DOHH2 (cell line): ENCODE measurements around the gene KRT33B.

Experiments
- EZH2phosphoT487 ChIP-seq: fragments of 200-600 bp; sonication (generic); IDR thresholded peaks from 2 replicates; pipeline ENCODE4 v1.6.1; 2017; ENCODE audit warnings: borderline replicate concordance, mild to moderate bottlenecking, antibody characterized with exemption, low read length, moderate library complexity, mixed read lengths
- TF ChIP-seq, protein P1 (sequence below): fragments of 200-600 bp; sonication (generic); IDR thresholded peaks from one replicate; pipeline ENCODE4 v1.5.1; 2014; ENCODE audit warnings: antibody characterized with exemption, mild to moderate bottlenecking, low read depth, low read length; ENCODE audit not compliant: poor library complexity, severe bottlenecking

DNA sequence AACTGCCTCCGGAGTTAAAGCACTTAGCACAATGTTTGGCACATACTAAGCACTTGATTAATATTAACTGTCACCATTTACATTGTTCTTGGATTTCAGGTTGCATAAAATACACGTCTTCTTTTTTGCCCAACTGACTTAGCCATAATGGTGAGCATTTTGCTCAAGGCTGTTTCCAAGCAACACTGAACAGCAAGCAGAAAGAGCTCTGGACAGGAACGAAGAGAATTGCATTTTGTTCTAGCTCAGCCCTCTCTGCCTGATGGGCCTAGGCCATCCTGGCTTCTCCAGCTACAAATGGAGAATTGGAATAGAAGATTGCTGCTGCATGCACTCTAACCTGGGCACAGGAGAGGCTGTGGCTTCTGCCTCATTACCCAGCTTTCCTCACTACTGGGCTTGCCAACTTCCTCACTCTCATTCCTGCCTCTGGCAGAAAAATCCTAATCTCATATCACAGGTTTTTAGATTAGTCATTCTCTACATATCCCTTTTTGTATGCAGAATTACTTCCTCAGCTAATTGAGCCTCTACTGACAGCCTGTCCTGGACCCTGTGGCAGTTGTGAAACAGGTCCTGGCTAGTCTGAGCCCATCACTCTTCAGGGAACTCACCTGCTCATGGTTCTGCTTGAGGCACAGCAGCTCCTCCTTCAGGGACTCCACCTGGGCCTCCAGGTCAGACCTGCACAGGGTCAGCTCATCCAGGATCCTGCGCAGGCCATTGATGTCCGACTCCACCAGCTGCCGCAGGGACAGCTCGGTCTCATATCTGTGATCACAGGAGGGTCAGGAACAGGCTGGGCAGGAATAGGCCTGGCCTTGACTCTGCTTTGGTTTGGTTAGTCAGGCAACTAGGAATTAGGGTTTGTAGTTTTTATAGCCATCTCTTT, 21.5 kb downstream of the KRT33B start:
- TF ChIP-seq, protein P1, sequence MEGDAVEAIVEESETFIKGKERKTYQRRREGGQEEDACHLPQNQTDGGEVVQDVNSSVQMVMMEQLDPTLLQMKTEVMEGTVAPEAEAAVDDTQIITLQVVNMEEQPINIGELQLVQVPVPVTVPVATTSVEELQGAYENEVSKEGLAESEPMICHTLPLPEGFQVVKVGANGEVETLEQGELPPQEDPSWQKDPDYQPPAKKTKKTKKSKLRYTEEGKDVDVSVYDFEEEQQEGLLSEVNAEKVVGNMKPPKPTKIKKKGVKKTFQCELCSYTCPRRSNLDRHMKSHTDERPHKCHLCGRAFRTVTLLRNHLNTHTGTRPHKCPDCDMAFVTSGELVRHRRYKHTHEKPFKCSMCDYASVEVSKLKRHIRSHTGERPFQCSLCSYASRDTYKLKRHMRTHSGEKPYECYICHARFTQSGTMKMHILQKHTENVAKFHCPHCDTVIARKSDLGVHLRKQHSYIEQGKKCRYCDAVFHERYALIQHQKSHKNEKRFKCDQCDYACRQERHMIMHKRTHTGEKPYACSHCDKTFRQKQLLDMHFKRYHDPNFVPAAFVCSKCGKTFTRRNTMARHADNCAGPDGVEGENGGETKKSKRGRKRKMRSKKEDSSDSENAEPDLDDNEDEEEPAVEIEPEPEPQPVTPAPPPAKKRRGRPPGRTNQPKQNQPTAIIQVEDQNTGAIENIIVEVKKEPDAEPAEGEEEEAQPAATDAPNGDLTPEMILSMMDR, result no peak
- TF ChIP-seq EZH2phosphoT487, result no peak
